Adrenal gland (tissue), 5 donors: Measurements from ENCODE around the gene NOSTRIN.

ENCODE experiments used
- POLR2A ChIP-seq, 2 donors: fragments of 450-650 bp; IDR thresholded peaks; one replicate each; pipeline ENCODE4 v1.6.1; 2017; ENCODE audit warnings: antibody characterized with exemption in 2 of 2, mild to moderate bottlenecking in 2 of 2, moderate library complexity in 1 of 2
- TF ChIP-seq, protein P1 (sequence below), 6 experiments: fragments of 450-650 bp in 4 of 6; fragments of 200-600 bp in 2 of 6; sonication (generic) in 1 of 6; IDR thresholded peaks; 1 replicate in 5 of 6; 2 replicates in 1 of 6; pipeline versions ENCODE4 v1.5.1 to v1.8.0; 2016 to 2021; ENCODE audit warnings: antibody characterized with exemption in 6 of 6, mild to moderate bottlenecking in 2 of 6, moderate library complexity in 1 of 6
- donor health status: DM: no; HTN: no; CAD: no.

DNA sequence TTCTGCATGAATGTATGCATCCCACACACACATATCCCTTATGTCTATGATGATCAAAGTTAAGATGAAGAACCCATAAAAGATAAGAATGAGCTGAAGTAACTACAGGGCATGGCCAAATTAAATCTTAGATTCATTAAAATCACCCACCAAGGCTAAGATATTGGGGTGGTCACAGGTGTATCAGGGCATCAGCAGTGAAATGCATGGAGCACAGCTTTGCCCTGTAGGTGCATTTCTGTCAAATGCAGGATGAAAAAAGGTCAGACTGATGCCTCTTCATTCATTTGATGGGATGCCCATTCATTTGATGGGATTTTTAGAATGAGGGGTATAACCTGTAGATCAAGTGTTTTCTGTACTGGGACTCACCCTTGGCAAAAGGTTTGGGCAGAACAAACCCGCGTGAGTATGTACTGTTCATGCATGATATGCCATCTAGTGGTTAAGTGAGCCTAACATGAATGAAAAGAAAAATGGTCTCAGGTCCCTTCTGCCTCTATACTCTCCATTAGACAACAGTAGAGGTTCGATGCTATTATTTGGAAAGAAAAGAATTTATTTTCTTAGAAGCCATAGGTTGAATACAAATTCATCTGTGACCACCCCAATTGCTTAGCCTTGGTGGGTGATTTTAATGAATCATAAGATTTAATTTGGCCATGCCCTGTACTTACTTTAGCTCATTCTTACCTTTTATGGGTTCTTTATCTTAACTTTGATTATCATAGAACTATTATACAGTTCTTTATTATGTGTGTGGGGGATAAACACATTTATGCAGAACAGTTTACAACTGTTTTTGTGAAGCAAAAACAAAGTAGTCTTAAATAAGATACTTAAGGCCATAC is 43.2 kb upstream of the NOSTRIN start:
- TF ChIP-seq, protein P1, sequence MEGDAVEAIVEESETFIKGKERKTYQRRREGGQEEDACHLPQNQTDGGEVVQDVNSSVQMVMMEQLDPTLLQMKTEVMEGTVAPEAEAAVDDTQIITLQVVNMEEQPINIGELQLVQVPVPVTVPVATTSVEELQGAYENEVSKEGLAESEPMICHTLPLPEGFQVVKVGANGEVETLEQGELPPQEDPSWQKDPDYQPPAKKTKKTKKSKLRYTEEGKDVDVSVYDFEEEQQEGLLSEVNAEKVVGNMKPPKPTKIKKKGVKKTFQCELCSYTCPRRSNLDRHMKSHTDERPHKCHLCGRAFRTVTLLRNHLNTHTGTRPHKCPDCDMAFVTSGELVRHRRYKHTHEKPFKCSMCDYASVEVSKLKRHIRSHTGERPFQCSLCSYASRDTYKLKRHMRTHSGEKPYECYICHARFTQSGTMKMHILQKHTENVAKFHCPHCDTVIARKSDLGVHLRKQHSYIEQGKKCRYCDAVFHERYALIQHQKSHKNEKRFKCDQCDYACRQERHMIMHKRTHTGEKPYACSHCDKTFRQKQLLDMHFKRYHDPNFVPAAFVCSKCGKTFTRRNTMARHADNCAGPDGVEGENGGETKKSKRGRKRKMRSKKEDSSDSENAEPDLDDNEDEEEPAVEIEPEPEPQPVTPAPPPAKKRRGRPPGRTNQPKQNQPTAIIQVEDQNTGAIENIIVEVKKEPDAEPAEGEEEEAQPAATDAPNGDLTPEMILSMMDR (IDR thresholded peaks at IDR 0.05), result peak; percentile 52 to 74 (median 68)
- TF ChIP-seq POLR2A (IDR thresholded peaks at IDR 0.05), result no peak
